ENCODE measurements around the gene IFRD1. TPM values are rescaled to one million over a fixed set of nuclear protein-coding genes. Genes with fewer than 3 reads are reported as not detected.

IFRD1 gene
- total RNA-seq, 2 experiments from 2014 or later, result 40.3 to 48.9 TPM

- no peak for DNase-seq
- intact Hi-C loops (cut with DNase I, micrococcal nuclease), result no loop called here
- H3K36me3 Mint-ChIP-seq (ENCODE audit: low read depth), result no peaks in the 10 kb centered on the region
- H3K27ac Mint-ChIP-seq, result no peak overlapping the region
- ChIA-PET POLR2A (no interaction called here), CTCF (interaction anchor here (0.8 kb wide), 1 partner anchor 61 kb away, joined by 3 read pairs; no protein-coding TSS in a partner anchor)
- no peaks in the 10 kb centered on the region for H3K9me3 Mint-ChIP-seq (ENCODE audit: low read depth)
- H3K4me1 Mint-ChIP-seq, result no peaks in the 10 kb centered on the region
- H3K27me3 Mint-ChIP-seq, result no peaks in the 10 kb centered on the region
- no peak for ATAC-seq
- H3K4me3 Mint-ChIP-seq, result no peak overlapping the region
These were observed 41.9 kb downstream of the IFRD1 start for GRCh38 chr7:112492186-112492585.

GRCh38 chr7:112494656-112495055 is 44.4 kb downstream of the IFRD1 start:
- POLR2A ChIA-PET, result interaction anchor here (0.7 kb wide), 1 partner anchor 240 kb away, joined by 3 read pairs; no protein-coding TSS in a partner anchor
- CTCF ChIA-PET, result interaction anchor here (3.1 to 3.2 kb wide), 2 partner anchors 11 to 741 kb away, joined by 11 to 15 read pairs; no protein-coding TSS in a partner anchor
- no peaks in the 10 kb centered on the region for H3K4me1 Mint-ChIP-seq
- no peak for DNase-seq
- H3K27me3 Mint-ChIP-seq, result peaks cover 4% of the 10 kb centered on the region
- no peaks in the 10 kb centered on the region for H3K36me3 Mint-ChIP-seq (ENCODE audit: low read depth)
- intact Hi-C loops (cut with DNase I, micrococcal nuclease), result no loop called here
- H3K27ac Mint-ChIP-seq, result no peak overlapping the region
- H3K4me3 Mint-ChIP-seq, result no peak overlapping the region
- H3K9me3 Mint-ChIP-seq (ENCODE audit: low read depth), result no peaks in the 10 kb centered on the region
- no peak for ATAC-seq

GRCh38 chr7:112495156-112495788 is 45.0 kb downstream of the IFRD1 start:
- H3K9me3 Mint-ChIP-seq (ENCODE audit: low read depth), result no peaks in the 10 kb centered on the region
- H3K4me3 Mint-ChIP-seq, result no peak overlapping the region
- ATAC-seq (no peak), DNase-seq (no peak)
- H3K27me3 Mint-ChIP-seq, result peaks cover 4% of the 10 kb centered on the region
- CTCF ChIA-PET, result interaction anchor here (0.6 to 3.2 kb wide), 4 partner anchors 11 to 760 kb away, joined by 3 to 15 read pairs (median 8); no protein-coding TSS in a partner anchor
- POLR2A ChIA-PET, result no interaction called here
- no peaks in the 10 kb centered on the region for H3K4me1 Mint-ChIP-seq
- intact Hi-C loops (cut with DNase I, micrococcal nuclease), result no loop called here
- H3K36me3 Mint-ChIP-seq (ENCODE audit: low read depth), result no peaks in the 10 kb centered on the region
- no peak overlapping the region for H3K27ac Mint-ChIP-seq

- H3K27ac Mint-ChIP-seq, result no peak overlapping the region
- ATAC-seq (no peak), DNase-seq (peak; percentile 58)
- intact Hi-C loops (cut with DNase I, micrococcal nuclease), result loop anchor here (1.0 kb wide), 2 partner anchors 744 to 755 kb away; no protein-coding TSS in a partner anchor
- H3K36me3 Mint-ChIP-seq (ENCODE audit: low read depth), result no peaks in the 10 kb centered on the region
- POLR2A ChIA-PET, result no interaction called here
- H3K4me3 Mint-ChIP-seq, result no peak overlapping the region
- CTCF ChIA-PET, result interaction anchor here (0.6 to 3.2 kb wide), 10 partner anchors 12 to 765 kb away, joined by 3 to 15 read pairs (median 4); no protein-coding TSS in a partner anchor
- H3K4me1 Mint-ChIP-seq, result no peaks in the 10 kb centered on the region
- H3K27me3 Mint-ChIP-seq, result peaks cover 4% of the 10 kb centered on the region
- H3K9me3 Mint-ChIP-seq (ENCODE audit: low read depth), result no peaks in the 10 kb centered on the region
These were observed 45.7 kb downstream of the IFRD1 start for GRCh38 chr7:112495810-112496462.

GRCh38 chr7:112497481-112497880 is 47.2 kb downstream of the IFRD1 start:
- Mint-ChIP-seq H3K36me3 (ENCODE audit: low read depth) (no peaks in the 10 kb centered on the region), H3K27me3 (peaks cover 4% of the 10 kb centered on the region), H3K4me1 (no peaks in the 10 kb centered on the region), H3K9me3 (ENCODE audit: low read depth) (no peaks in the 10 kb centered on the region), H3K27ac (no peak overlapping the region), H3K4me3 (no peak overlapping the region)
- CTCF ChIA-PET, result interaction anchor here (0.6 to 3.2 kb wide), 4 partner anchors 11 to 714 kb away, joined by 3 to 11 read pairs (median 4); no protein-coding TSS in a partner anchor
- POLR2A ChIA-PET, result no interaction called here
- intact Hi-C loops (cut with DNase I, micrococcal nuclease), result no loop called here
- no peak for ATAC-seq
- DNase-seq, result no peak

- DNase-seq, result no peak
- intact Hi-C loops (cut with DNase I, micrococcal nuclease), result no loop called here
- Mint-ChIP-seq H3K4me1 (no peaks in the 10 kb centered on the region), H3K27me3 (peaks cover 4% of the 10 kb centered on the region), H3K36me3 (ENCODE audit: low read depth) (no peaks in the 10 kb centered on the region), H3K27ac (no peak overlapping the region), H3K9me3 (ENCODE audit: low read depth) (no peaks in the 10 kb centered on the region), H3K4me3 (no peak overlapping the region)
- no peak for ATAC-seq
- ChIA-PET CTCF (no interaction called here), POLR2A (interaction anchor here (0.6 kb wide), 1 partner anchor 14 kb away, joined by 3 read pairs; no protein-coding TSS in a partner anchor)
These were observed 50.4 kb downstream of the IFRD1 start for GRCh38 chr7:112500619-112501018.

- Mint-ChIP-seq H3K27ac (no peak overlapping the region), H3K27me3 (peaks cover 8% of the 10 kb centered on the region), H3K36me3 (ENCODE audit: low read depth) (no peaks in the 10 kb centered on the region), H3K4me3 (no peak overlapping the region), H3K4me1 (no peaks in the 10 kb centered on the region), H3K9me3 (ENCODE audit: low read depth) (no peaks in the 10 kb centered on the region)
- ATAC-seq (no peak), DNase-seq (no peak)
- intact Hi-C loops (cut with DNase I, micrococcal nuclease), result no loop called here
- ChIA-PET POLR2A (no interaction called here), CTCF (no interaction called here)
These were observed 51.7 kb downstream of the IFRD1 start for GRCh38 chr7:112501801-112502503.

- ChIA-PET POLR2A (no interaction called here), CTCF (no interaction called here)
- Mint-ChIP-seq H3K4me1 (no peaks in the 10 kb centered on the region), H3K27me3 (peaks cover 8% of the 10 kb centered on the region), H3K27ac (no peak overlapping the region), H3K4me3 (no peak overlapping the region), H3K9me3 (ENCODE audit: low read depth) (no peaks in the 10 kb centered on the region), H3K36me3 (ENCODE audit: low read depth) (no peaks in the 10 kb centered on the region)
- intact Hi-C loops (cut with DNase I, micrococcal nuclease), result no loop called here
- ATAC-seq (no peak), DNase-seq (no peak)
These were observed 52.4 kb downstream of the IFRD1 start for GRCh38 chr7:112502700-112503099.

GRCh38 chr7:112503361-112503972 is 53.2 kb downstream of the IFRD1 start:
- no peak for ATAC-seq
- intact Hi-C loops (cut with DNase I, micrococcal nuclease), result no loop called here
- no peak for DNase-seq
- Mint-ChIP-seq H3K9me3 (ENCODE audit: low read depth) (no peaks in the 10 kb centered on the region), H3K4me3 (no peak overlapping the region), H3K4me1 (no peaks in the 10 kb centered on the region), H3K27ac (no peak overlapping the region), H3K36me3 (ENCODE audit: low read depth) (no peaks in the 10 kb centered on the region), H3K27me3 (peaks cover 6% of the 10 kb centered on the region)
- ChIA-PET POLR2A (no interaction called here), CTCF (no interaction called here)

GRCh38 chr7:112504093-112504695 is 53.9 kb downstream of the IFRD1 start:
- POLR2A ChIA-PET, result no interaction called here
- Mint-ChIP-seq H3K27me3 (peaks cover 7% of the 10 kb centered on the region), H3K36me3 (ENCODE audit: low read depth) (no peaks in the 10 kb centered on the region), H3K27ac (no peak overlapping the region), H3K9me3 (ENCODE audit: low read depth) (no peaks in the 10 kb centered on the region), H3K4me1 (no peaks in the 10 kb centered on the region), H3K4me3 (no peak overlapping the region)
- intact Hi-C loops (cut with DNase I, micrococcal nuclease), result no loop called here
- ATAC-seq (no peak), DNase-seq (no peak)
- CTCF ChIA-PET, result no interaction called here

- ChIA-PET CTCF (no interaction called here), POLR2A (no interaction called here)
- Mint-ChIP-seq H3K27ac (no peak overlapping the region), H3K4me1 (peaks cover 9% of the 10 kb centered on the region), H3K36me3 (ENCODE audit: low read depth) (no peaks in the 10 kb centered on the region), H3K27me3 (peaks cover 5% of the 10 kb centered on the region), H3K9me3 (ENCODE audit: low read depth) (no peaks in the 10 kb centered on the region), H3K4me3 (no peak overlapping the region)
- DNase-seq (no peak), ATAC-seq (no peak)
- intact Hi-C loops (cut with DNase I, micrococcal nuclease), result no loop called here
These were observed 55.2 kb downstream of the IFRD1 start for GRCh38 chr7:112505495-112505894.
